Measurements from ENCODE around the gene ENPP6.

DNA sequence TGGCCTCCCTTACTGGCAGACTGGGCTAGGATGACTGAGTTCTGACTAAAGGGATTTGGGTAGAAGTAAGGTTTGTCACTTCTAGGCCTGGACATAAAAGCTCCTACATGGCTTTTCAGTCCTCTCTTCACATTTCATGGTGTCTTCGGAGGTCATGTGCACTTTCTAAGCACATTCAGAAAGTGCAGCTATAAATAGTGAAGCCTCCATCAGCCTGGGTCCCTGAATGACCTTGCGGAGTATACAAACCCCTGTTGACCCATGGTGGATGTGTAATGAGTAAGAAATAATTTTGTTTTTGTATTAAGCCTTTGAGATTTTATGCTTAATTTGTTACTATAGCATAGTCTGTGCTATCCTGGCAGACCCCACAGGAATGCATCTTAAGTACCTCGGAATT, 158.6 kb downstream of the ENPP6 start:
- TF ChIP-seq, protein P1, sequence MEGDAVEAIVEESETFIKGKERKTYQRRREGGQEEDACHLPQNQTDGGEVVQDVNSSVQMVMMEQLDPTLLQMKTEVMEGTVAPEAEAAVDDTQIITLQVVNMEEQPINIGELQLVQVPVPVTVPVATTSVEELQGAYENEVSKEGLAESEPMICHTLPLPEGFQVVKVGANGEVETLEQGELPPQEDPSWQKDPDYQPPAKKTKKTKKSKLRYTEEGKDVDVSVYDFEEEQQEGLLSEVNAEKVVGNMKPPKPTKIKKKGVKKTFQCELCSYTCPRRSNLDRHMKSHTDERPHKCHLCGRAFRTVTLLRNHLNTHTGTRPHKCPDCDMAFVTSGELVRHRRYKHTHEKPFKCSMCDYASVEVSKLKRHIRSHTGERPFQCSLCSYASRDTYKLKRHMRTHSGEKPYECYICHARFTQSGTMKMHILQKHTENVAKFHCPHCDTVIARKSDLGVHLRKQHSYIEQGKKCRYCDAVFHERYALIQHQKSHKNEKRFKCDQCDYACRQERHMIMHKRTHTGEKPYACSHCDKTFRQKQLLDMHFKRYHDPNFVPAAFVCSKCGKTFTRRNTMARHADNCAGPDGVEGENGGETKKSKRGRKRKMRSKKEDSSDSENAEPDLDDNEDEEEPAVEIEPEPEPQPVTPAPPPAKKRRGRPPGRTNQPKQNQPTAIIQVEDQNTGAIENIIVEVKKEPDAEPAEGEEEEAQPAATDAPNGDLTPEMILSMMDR (conservative IDR thresholded peaks at IDR 0.05; ENCODE audit: low read length), result no peak
- no peak for TF ChIP-seq EZH2phosphoT487 (IDR thresholded peaks at IDR 0.05; ENCODE audit: borderline replicate concordance)
